ENCODE results near the gene SLC34A1. TPM values are rescaled to one million over a fixed set of nuclear protein-coding genes. Genes with fewer than 3 reads are reported as not detected.

Gene SLC34A1
- total RNA-seq, 4 donors from 2014 or later, result not detected

GRCh38 chr5:177434437-177434836 lies 50.2 kb downstream of the SLC34A1 start:
- Histone ChIP-seq H3K9me3 (no peaks in the 10 kb centered on the region), H3K27me3 (no peaks in the 10 kb centered on the region), H3K4me1 (no peaks in the 10 kb centered on the region), H3K36me3 (peaks cover 46 to 55% of the 10 kb centered on the region in 2 donors), H3K27ac (no peak overlapping the region), H3K4me3 (replicated peaks in 1 of 3) (no peak overlapping the region)
- DNase-seq, result no peak
- 91 to 95% methylated on average over 3 to 8 of the region's 8 CpGs for WGBS, 2 donors
- no peak for TF ChIP-seq POLR2A (IDR thresholded peaks at IDR 0.05)
- TF ChIP-seq CTCF (IDR thresholded peaks at IDR 0.05), result no peak
- intact Hi-C loops (cut with DNase I), result no loop called here

GRCh38 chr5:177434942-177435738 lies 50.9 kb downstream of the SLC34A1 start:
- Histone ChIP-seq H3K4me1 (no peaks in the 10 kb centered on the region), H3K4me3 (replicated peaks in 1 of 3) (no peak overlapping the region), H3K27me3 (no peaks in the 10 kb centered on the region), H3K9me3 (no peaks in the 10 kb centered on the region), H3K27ac (no peak overlapping the region), H3K36me3 (peaks cover 46 to 55% of the 10 kb centered on the region in 2 donors)
- no peak for TF ChIP-seq POLR2A (IDR thresholded peaks at IDR 0.05)
- no peak for TF ChIP-seq CTCF (IDR thresholded peaks at IDR 0.05)
- intact Hi-C loops (cut with DNase I), result no loop called here
- no peak for DNase-seq
- WGBS, 2 donors, result 93 to 95% methylated on average over 12 to 19 of the region's 20 CpGs

- Histone ChIP-seq H3K4me3 (replicated peaks in 1 of 3) (no peak overlapping the region), H3K36me3 (peaks cover 46 to 55% of the 10 kb centered on the region in 2 donors), H3K27me3 (no peaks in the 10 kb centered on the region), H3K27ac (no peak overlapping the region), H3K9me3 (no peaks in the 10 kb centered on the region), H3K4me1 (no peaks in the 10 kb centered on the region)
- WGBS, 2 donors, result 94% methylated on average over 35 of the region's 37 CpGs
- DNase-seq, result no peak
- intact Hi-C loops (cut with DNase I), result no loop called here
- TF ChIP-seq POLR2A (IDR thresholded peaks at IDR 0.05) (no peak), CTCF (IDR thresholded peaks at IDR 0.05) (no peak)
These were observed 51.8 kb downstream of the SLC34A1 start for GRCh38 chr5:177435847-177436536.

GRCh38 chr5:177437623-177438022 lies 53.4 kb downstream of the SLC34A1 start:
- Histone ChIP-seq H3K36me3 (peaks cover 43 to 49% of the 10 kb centered on the region in 2 donors), H3K9me3 (no peaks in the 10 kb centered on the region), H3K4me1 (no peaks in the 10 kb centered on the region), H3K4me3 (replicated peaks in 1 of 3) (no peak overlapping the region), H3K27me3 (no peaks in the 10 kb centered on the region), H3K27ac (no peak overlapping the region)
- TF ChIP-seq POLR2A (IDR thresholded peaks at IDR 0.05) (no peak), CTCF (IDR thresholded peaks at IDR 0.05) (no peak)
- intact Hi-C loops (cut with DNase I), result no loop called here
- WGBS, 2 donors, result 69 to 77% methylated on average over 4 of the region's 4 CpGs
- DNase-seq, result no peak

- no peaks in the 10 kb centered on the region for H3K9me3 ChIP-seq
- H3K27ac ChIP-seq, result no peak overlapping the region
- no peak for DNase-seq
- no peaks in the 10 kb centered on the region for H3K27me3 ChIP-seq
- H3K4me1 ChIP-seq, result no peaks in the 10 kb centered on the region
- 88 to 90% methylated on average over 10 of the region's 10 CpGs for WGBS, 2 donors
- peaks cover 35 to 41% of the 10 kb centered on the region in 2 donors for H3K36me3 ChIP-seq
- TF ChIP-seq POLR2A (IDR thresholded peaks at IDR 0.05) (no peak), CTCF (IDR thresholded peaks at IDR 0.05) (no peak)
- no peak overlapping the region for H3K4me3 ChIP-seq (replicated peaks in 1 of 3)
- intact Hi-C loops (cut with DNase I), result no loop called here
These were observed 54.2 kb downstream of the SLC34A1 start for GRCh38 chr5:177438468-177438867.

All from thyroid gland (tissue), 4 donors.